Peyer's patch (tissue), 4 donors: Measurements from ENCODE around the gene TEAD1. TPM values are rescaled to one million over a fixed set of nuclear protein-coding genes. Genes with fewer than 3 reads are reported as not detected.

Source experiments
- DNase-seq, 3 donors: peaks; one replicate each; pipeline ENCODE4 v3.0.0-alpha.2; 2017 to 2019
- H3K27ac ChIP-seq, 4 donors: fragments of 200-600 bp; sonication (generic); one replicate each; pipeline ENCODE4 v1.5.1; 2016 to 2019
- H3K27me3 ChIP-seq, 2 donors: fragments of 200-600 bp; sonication (generic); one replicate each; pipeline ENCODE4 v1.5.1; 2019
- H3K36me3 ChIP-seq, 3 donors: fragments of 200-600 bp; sonication (generic); one replicate each; pipeline ENCODE4 v1.5.1; 2016 to 2019
- H3K4me1 ChIP-seq, 4 donors: fragments of 200-600 bp; sonication (generic); one replicate each; pipeline ENCODE4 v1.5.1; 2016 to 2019
- H3K4me3 ChIP-seq, 4 donors: fragments of 200-600 bp; sonication (generic); 1 replicate in 3 of 4; 2 replicates in 1 of 4; pipeline ENCODE4 v1.5.1; 2016 to 2019; ENCODE audit warnings: mild to moderate bottlenecking in 1 of 4
- H3K9me3 ChIP-seq, 4 donors: fragments of 200-600 bp; sonication (generic); one replicate each; pipeline ENCODE4 v1.5.1; 2016 to 2019; ENCODE audit warnings: mild to moderate bottlenecking in 1 of 4
- POLR2A ChIP-seq, 2 donors: fragments of 450-650 bp; IDR thresholded peaks; one replicate each; pipeline ENCODE4 v1.5.1; 2017; ENCODE audit warnings: antibody characterized with exemption in 2 of 2, mild to moderate bottlenecking in 2 of 2, moderate library complexity in 2 of 2
- total RNA-seq, 4 donors: library from RNA; depleted of rRNA; stranded (reverse); fragments of >200 nt; gene quantifications; one replicate each; pipeline ENCODE4 v1.1.0, GENCODE V29; 2016
- TF ChIP-seq, protein P1 (sequence below), 6 experiments: fragments of 450-650 bp in 4 of 6; fragments of 200-600 bp in 2 of 6; sonication (generic) in 1 of 6; IDR thresholded peaks; one replicate each; pipeline ENCODE4 v1.5.1; 2017 to 2019; ENCODE audit warnings: antibody characterized with exemption in 6 of 6, mild to moderate bottlenecking in 3 of 6, moderate library complexity in 1 of 6

The TEAD1 gene
- total RNA-seq, 4 donors from 2014 or later = 34.5 to 125 (median 65.1) TPM

DNA sequence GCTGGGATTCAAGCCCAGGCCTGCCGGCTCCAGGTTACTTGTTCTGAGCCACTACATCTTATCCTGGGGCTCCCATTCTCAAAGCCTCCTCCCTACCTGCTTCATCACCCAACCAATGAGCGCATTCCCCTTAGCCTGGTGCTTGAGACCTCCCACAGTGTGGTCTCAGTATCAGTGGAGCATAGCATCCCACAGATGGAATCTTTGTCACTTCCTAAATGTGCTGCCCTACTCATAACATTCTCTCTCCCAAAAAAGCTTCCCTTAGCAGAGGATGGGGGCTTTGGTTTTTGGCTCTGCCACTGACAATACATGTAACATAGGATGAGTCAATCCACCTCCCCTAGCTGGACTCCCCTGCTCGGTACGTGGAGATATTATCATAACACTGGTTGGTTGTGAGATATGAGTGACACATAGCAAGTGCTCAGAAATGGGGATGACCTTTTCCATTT is 28.8 kb downstream of the TEAD1 start:
- Histone ChIP-seq H3K36me3 (no peaks in the 10 kb centered on the region), H3K9me3 (no peaks in the 10 kb centered on the region), H3K27me3 (no peaks in the 10 kb centered on the region), H3K4me1 (peaks cover 0 to 14% (median 0%) of the 10 kb centered on the region in 4 donors), H3K4me3 (no peak overlapping the region), H3K27ac (no peak overlapping the region)
- DNase-seq = no peak
- no peak for TF ChIP-seq POLR2A (IDR thresholded peaks at IDR 0.05)
- TF ChIP-seq, protein P1, sequence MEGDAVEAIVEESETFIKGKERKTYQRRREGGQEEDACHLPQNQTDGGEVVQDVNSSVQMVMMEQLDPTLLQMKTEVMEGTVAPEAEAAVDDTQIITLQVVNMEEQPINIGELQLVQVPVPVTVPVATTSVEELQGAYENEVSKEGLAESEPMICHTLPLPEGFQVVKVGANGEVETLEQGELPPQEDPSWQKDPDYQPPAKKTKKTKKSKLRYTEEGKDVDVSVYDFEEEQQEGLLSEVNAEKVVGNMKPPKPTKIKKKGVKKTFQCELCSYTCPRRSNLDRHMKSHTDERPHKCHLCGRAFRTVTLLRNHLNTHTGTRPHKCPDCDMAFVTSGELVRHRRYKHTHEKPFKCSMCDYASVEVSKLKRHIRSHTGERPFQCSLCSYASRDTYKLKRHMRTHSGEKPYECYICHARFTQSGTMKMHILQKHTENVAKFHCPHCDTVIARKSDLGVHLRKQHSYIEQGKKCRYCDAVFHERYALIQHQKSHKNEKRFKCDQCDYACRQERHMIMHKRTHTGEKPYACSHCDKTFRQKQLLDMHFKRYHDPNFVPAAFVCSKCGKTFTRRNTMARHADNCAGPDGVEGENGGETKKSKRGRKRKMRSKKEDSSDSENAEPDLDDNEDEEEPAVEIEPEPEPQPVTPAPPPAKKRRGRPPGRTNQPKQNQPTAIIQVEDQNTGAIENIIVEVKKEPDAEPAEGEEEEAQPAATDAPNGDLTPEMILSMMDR (IDR thresholded peaks at IDR 0.05) = no peak

DNA sequence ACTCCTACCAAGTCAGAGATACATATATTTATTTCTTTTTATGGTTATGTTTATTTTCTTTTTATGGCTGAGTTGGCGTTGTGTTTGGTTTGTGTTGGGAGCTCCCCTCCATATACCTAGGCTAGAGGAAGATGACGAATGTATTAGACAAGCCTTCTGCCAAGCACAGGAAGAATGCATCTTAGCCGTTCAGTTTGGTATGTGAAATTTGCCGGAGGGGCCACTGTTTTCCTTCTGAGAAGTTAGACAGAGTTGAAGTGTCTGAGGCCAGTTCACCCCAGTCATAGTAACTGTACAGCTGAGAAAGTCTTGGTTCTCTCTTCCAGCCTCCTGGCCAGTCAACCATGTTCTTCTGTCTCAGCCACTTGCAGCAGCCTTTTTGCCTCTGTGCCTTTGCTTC is 29.8 kb downstream of the TEAD1 start:
- no peak for TF ChIP-seq POLR2A (IDR thresholded peaks at IDR 0.05)
- TF ChIP-seq, protein P1 (IDR thresholded peaks at IDR 0.05) = no peak
- Histone ChIP-seq H3K9me3 (no peaks in the 10 kb centered on the region), H3K27ac (no peak overlapping the region), H3K4me1 (peaks cover 0 to 18% (median 0%) of the 10 kb centered on the region in 4 donors), H3K27me3 (no peaks in the 10 kb centered on the region), H3K4me3 (no peak overlapping the region), H3K36me3 (no peaks in the 10 kb centered on the region)
- DNase-seq = no peak

DNA sequence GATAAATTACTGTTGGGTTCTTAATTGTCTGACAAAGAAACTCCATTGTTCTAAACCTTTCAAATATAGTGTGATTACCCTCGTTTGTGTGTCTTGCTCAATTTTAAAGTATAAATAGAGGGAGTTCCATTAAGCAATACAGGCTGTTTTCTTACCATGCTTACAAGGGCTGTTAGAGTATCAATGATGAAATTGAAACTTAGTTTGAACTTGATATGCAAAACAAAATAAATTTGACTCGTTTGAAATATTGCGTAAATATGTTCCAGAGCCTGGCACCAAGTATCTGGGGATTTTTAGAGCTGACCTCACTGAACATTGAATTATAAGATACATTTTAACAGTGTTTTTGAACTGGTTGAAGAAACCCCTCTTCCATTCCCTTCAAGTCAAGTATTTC is 31.7 kb downstream of the TEAD1 start:
- TF ChIP-seq, protein P1 (IDR thresholded peaks at IDR 0.05) = no peak
- no peak for TF ChIP-seq POLR2A (IDR thresholded peaks at IDR 0.05)
- Histone ChIP-seq H3K4me1 (peaks cover 0 to 18% (median 0%) of the 10 kb centered on the region in 4 donors), H3K36me3 (no peaks in the 10 kb centered on the region), H3K27me3 (no peaks in the 10 kb centered on the region), H3K9me3 (no peaks in the 10 kb centered on the region), H3K27ac (no peak overlapping the region), H3K4me3 (no peak overlapping the region)
- DNase-seq = no peak

DNA sequence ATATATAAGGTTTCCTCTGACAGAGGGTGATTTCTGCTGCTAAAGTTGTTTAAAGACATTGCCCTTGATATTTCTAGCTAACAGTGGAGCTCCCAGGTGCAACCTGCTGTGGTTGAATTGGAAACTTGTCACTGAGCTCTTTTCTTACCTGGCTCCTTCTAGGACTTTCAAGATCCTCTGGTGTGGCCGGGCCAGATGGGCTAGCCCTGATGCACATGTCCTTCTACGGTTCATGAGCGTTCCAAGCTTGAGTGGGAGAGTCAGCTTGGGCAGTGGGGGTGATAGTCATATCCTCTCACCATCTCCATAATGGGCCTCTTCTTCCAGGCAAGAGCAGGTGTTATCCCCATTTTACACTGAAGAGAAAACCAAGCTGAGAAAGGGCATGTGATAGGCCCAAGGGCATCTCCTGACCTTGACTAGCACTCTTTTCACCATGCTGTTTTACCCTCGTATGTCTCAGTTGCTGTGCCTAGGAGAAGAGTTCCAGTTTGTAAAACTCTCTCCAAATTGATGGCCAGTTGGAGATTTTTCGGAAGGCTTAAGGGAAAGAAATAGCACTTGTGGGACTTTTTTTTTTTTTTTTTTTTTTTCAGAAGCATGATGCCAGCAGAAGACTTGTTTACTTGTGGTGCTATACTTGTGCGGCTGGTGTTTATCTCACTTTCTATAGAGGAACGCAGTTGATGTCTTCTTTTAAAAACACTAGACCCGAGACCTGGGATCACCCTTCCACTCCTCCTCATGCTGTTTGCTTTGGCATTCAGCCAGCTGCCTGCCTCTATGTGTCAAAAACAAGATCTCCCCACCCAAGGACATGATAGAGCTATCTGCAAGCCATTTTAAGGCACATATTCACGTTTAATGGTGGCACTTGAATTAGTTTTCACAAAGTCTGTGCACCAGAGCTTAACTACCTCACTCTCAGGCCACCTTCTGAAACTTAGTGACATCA is 32.6 kb downstream of the TEAD1 start:
- H3K9me3 ChIP-seq = no peaks in the 10 kb centered on the region
- DNase-seq = peak in 1 of 3 donors; percentile 52
- no peak overlapping the region for H3K27ac ChIP-seq
- H3K36me3 ChIP-seq = no peaks in the 10 kb centered on the region
- no peaks in the 10 kb centered on the region for H3K27me3 ChIP-seq
- peaks cover 0 to 18% (median 0%) of the 10 kb centered on the region in 4 donors for H3K4me1 ChIP-seq
- TF ChIP-seq, protein P1 (IDR thresholded peaks at IDR 0.05) = no peak
- TF ChIP-seq POLR2A (IDR thresholded peaks at IDR 0.05) = no peak
- H3K4me3 ChIP-seq = no peak overlapping the region

DNA sequence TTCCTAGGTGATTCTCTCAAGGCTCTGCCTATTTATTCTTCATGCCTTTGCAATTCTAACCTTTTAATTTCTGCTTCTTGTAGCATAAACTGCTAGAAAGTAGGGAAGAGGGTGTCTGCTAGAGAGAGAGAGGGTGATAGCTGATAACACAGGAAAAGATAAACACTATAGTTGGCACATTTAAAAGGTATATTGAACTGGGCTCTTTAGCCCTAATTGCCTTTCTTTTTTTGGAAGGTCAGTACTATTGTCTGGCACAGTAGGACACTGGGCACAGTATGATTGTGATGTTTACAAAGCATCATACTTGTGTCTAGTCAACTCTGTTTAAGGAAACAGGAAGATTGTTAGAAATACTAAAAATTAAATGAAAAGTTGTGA is 33.3 kb downstream of the TEAD1 start:
- no peaks in the 10 kb centered on the region for H3K27me3 ChIP-seq
- no peak for TF ChIP-seq POLR2A (IDR thresholded peaks at IDR 0.05)
- TF ChIP-seq, protein P1 (IDR thresholded peaks at IDR 0.05) = no peak
- H3K4me3 ChIP-seq = no peak overlapping the region
- H3K36me3 ChIP-seq = no peaks in the 10 kb centered on the region
- H3K4me1 ChIP-seq = peaks cover 0 to 18% (median 0%) of the 10 kb centered on the region in 4 donors
- no peak overlapping the region for H3K27ac ChIP-seq
- DNase-seq = no peak
- H3K9me3 ChIP-seq = no peaks in the 10 kb centered on the region
